Thoracic aorta (tissue), 2 donors: Measurements from ENCODE around the gene FBLN2. TPM values are rescaled to one million over a fixed set of nuclear protein-coding genes. Genes with fewer than 3 reads are reported as not detected.

Source experiments
- ATAC-seq: fragments of 150-250 bp; one replicate; pipeline ENCODE4 v1.8.0; 2017; ENCODE audit warnings: low read depth; ENCODE audit not compliant: insufficient number of reproducible peaks, low FRiP score
- DNase-seq: peaks from one replicate; pipeline ENCODE4 v3.0.0-alpha.2; 2020; ENCODE audit warnings: low spot score
- H3K27ac ChIP-seq, 2 donors: fragments of 200-600 bp; sonication (generic); 1 replicate in 1 of 2; 2 replicates in 1 of 2; pipeline ENCODE4 v1.5.1; 2016; ENCODE audit warnings: mild to moderate bottlenecking in 2 of 2, moderate library complexity in 2 of 2
- H3K27me3 ChIP-seq: fragments of 200-600 bp; sonication (generic); replicated peaks from 2 replicates; pipeline ENCODE4 v1.6.0; 2016; ENCODE audit warnings: mild to moderate bottlenecking; ENCODE audit not compliant: insufficient read depth
- H3K36me3 ChIP-seq: fragments of 200-600 bp; sonication (generic); one replicate; pipeline ENCODE4 v1.5.1; 2016
- H3K4me1 ChIP-seq, 2 donors: fragments of 200-600 bp; sonication (generic); 1 replicate in 1 of 2; 2 replicates in 1 of 2; pipeline versions ENCODE4 v1.5.1 to v1.6.0; 2016; ENCODE audit warnings: low read depth in 2 of 2, mild to moderate bottlenecking in 1 of 2; ENCODE audit not compliant: control insufficient read depth in 1 of 2
- H3K4me3 ChIP-seq: fragments of 200-600 bp; sonication (generic); 2 replicates; pipeline ENCODE4 v1.5.1; 2016; ENCODE audit warnings: mild to moderate bottlenecking
- H3K9me3 ChIP-seq: fragments of 200-600 bp; sonication (generic); 2 replicates; pipeline ENCODE4 v1.5.1; 2016
- total RNA-seq, 2 donors: library from RNA; depleted of rRNA; stranded (reverse); fragments of >200 nt; gene quantifications; one replicate each; pipeline versions ENCODE4 v1.1.0 to v1.2.3, GENCODE V29; 2016
- TF ChIP-seq, protein P1 (sequence below): fragments of 200-600 bp; sonication (generic); IDR thresholded peaks from one replicate; pipeline ENCODE4 v1.5.1; 2019; ENCODE audit warnings: antibody characterized with exemption

FBLN2 gene
- total RNA-seq, 2 donors from 2014 or later: 233 to 328 TPM

GRCh38 chr3:13529196-13530112, 19.5 kb upstream of the FBLN2 start:
- DNase-seq: no peak
- Histone ChIP-seq H3K27ac (no peak overlapping the region), H3K4me3 (no peak overlapping the region), H3K4me1 (no peaks in the 10 kb centered on the region), H3K36me3 (no peaks in the 10 kb centered on the region), H3K9me3 (no peaks in the 10 kb centered on the region), H3K27me3 (no peaks in the 10 kb centered on the region)
- no peak for ATAC-seq
- TF ChIP-seq, protein P1, sequence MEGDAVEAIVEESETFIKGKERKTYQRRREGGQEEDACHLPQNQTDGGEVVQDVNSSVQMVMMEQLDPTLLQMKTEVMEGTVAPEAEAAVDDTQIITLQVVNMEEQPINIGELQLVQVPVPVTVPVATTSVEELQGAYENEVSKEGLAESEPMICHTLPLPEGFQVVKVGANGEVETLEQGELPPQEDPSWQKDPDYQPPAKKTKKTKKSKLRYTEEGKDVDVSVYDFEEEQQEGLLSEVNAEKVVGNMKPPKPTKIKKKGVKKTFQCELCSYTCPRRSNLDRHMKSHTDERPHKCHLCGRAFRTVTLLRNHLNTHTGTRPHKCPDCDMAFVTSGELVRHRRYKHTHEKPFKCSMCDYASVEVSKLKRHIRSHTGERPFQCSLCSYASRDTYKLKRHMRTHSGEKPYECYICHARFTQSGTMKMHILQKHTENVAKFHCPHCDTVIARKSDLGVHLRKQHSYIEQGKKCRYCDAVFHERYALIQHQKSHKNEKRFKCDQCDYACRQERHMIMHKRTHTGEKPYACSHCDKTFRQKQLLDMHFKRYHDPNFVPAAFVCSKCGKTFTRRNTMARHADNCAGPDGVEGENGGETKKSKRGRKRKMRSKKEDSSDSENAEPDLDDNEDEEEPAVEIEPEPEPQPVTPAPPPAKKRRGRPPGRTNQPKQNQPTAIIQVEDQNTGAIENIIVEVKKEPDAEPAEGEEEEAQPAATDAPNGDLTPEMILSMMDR: no peak

DNA sequence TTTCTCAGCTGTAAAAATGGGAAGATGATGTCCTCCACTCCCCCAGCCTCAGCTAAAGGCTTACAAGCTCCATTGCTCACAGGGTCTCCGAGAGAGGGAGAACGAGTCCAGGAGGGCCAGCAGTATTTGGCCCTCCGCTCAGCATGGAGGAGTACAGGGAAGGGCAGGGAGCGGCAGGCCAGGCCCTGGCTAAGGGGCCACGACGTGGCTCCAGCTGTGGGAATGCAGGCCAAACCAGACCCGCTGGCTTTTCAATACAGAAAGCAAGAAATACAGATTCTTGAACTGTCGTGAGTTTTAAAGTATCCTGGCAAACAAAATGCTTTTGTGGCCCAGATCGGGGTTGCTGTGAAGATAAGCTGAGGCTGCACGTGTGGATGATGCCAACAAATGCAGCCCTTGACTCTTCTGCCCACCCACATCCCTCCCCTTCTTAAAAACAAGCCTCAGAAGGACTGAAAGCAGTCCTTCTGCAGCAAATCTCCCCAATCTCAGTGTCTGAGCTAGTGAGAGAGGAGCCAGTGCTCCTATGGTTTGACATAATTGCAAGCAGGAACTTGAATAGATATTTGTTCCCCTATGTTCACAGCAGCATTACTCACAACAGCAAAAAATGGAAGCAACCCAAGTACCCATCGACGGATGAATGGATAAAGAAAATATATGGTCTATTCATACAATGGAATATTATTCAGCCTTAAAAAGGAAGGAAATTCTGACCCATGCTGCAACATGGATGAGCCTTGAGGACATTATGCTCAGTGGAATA, 18.5 kb upstream of the FBLN2 start:
- no peak for ATAC-seq
- Histone ChIP-seq H3K27me3 (no peaks in the 10 kb centered on the region), H3K9me3 (no peaks in the 10 kb centered on the region), H3K4me1 (no peaks in the 10 kb centered on the region), H3K4me3 (no peak overlapping the region), H3K27ac (no peak overlapping the region), H3K36me3 (no peaks in the 10 kb centered on the region)
- TF ChIP-seq, protein P1: no peak
- DNase-seq: no peak

DNA sequence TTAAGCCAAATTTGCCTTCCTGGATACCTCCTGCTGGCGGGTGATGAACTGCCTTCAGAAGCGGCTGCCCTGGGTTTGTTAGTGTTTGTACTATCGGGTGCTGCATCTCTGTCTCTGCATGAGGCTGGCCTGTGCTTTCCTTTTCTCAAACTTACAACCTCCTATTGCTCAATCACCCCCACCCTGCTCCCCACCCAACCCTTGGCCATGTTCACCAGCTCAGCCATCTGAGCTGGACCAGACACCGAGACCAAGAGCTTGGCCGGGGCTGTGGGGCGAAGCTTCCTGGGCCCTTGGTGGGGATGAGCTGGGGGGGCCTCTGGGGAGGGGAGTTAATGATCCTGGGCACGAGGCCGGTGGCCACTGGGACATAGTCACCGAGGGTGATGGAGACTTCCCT, 16.8 kb upstream of the FBLN2 start:
- Histone ChIP-seq H3K9me3 (no peaks in the 10 kb centered on the region), H3K27ac (no peak overlapping the region), H3K27me3 (no peaks in the 10 kb centered on the region), H3K36me3 (no peaks in the 10 kb centered on the region), H3K4me3 (no peak overlapping the region), H3K4me1 (no peaks in the 10 kb centered on the region)
- DNase-seq: no peak
- TF ChIP-seq, protein P1: no peak
- no peak for ATAC-seq

DNA sequence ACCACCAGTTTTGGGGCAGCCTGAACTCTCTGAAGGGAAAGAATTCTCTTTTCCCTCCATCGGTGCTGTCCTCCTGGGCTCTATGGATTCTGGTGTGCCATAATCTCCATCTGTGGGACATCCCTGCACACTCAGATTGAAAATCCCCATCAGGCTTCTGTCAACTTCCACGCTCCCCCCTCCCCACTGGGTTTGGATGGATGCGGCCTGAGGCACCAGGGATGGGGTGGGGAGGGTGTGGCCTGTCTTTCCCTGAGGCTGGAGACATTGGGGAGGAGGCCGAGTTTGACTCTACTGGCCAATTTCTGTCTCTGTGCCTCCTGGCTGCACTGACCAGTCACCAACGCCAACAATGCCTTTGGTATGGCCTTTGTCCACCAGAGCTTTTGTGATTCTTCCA, 16.3 kb upstream of the FBLN2 start:
- H3K27ac ChIP-seq: no peak overlapping the region
- no peaks in the 10 kb centered on the region for H3K9me3 ChIP-seq
- no peak overlapping the region for H3K4me3 ChIP-seq
- H3K4me1 ChIP-seq: no peaks in the 10 kb centered on the region
- TF ChIP-seq, protein P1: no peak
- no peaks in the 10 kb centered on the region for H3K36me3 ChIP-seq
- ATAC-seq (no peak), DNase-seq (no peak)
- no peaks in the 10 kb centered on the region for H3K27me3 ChIP-seq

DNA sequence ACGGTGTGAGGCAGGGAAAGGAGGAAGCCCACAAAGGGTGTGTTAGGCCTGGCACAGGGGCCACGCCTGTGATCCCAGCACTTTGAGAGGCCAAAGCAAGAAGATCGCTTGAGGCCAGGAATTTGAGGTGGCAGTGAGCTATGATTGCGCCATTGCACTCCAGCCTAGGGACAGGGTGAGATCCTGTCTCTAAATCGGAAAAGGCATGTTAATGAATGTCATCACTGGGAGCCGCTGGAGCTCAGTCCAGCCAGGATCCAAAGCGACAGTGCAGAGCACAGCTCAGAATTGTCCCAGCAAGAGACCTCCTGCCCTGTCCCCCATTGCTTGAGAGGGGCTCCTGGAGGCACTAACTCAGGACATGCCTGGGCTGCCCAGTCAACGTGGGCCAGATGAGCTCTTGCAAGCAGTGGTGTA, 15.0 kb upstream of the FBLN2 start:
- H3K36me3 ChIP-seq: no peaks in the 10 kb centered on the region
- DNase-seq: no peak
- H3K9me3 ChIP-seq: no peaks in the 10 kb centered on the region
- TF ChIP-seq, protein P1: no peak
- no peak overlapping the region for H3K4me3 ChIP-seq
- no peaks in the 10 kb centered on the region for H3K4me1 ChIP-seq
- H3K27ac ChIP-seq: no peak overlapping the region
- ATAC-seq: no peak
- H3K27me3 ChIP-seq: no peaks in the 10 kb centered on the region
